GM13976 (cell line): ENCODE measurements around the gene RBM3.

Experiments
- DNase-seq: peaks from one replicate; pipeline ENCODE4 v3.0.0; 2012; ENCODE audit warnings: low spot score
- CTCF ChIP-seq: IDR thresholded peaks from 2 replicates; pipeline ENCODE4 v1.5.1; 2012; ENCODE audit warnings: borderline replicate concordance, mild to moderate bottlenecking; ENCODE audit not compliant: insufficient read depth; ENCODE audit errors: extremely low read depth, missing control alignments, control extremely low read depth
- in situ Hi-C: fragments of 300-500 bp; cut with MboI; formaldehyde crosslinking; loops from one replicate; pipeline ENCODE4 v1.12.0; 2022; ENCODE audit warnings: low sequenced_read_pairs, mixed read lengths, inconsistent platforms; ENCODE audit not compliant: unreplicated experiment

RBM3 gene

GRCh38 chrX:48558271-48558670, 16.0 kb upstream of the RBM3 start:
- TF ChIP-seq CTCF, result no peak
- in situ Hi-C loops, result no loop called here
- no peak for DNase-seq

- DNase-seq, result no peak
- in situ Hi-C loops, result no loop called here
- TF ChIP-seq CTCF, result no peak
Measured at GRCh38 chrX:48559636-48560035, 14.6 kb upstream of the RBM3 start.

GRCh38 chrX:48560056-48560455, 14.2 kb upstream of the RBM3 start:
- in situ Hi-C loops, result no loop called here
- DNase-seq, result no peak
- no peak for TF ChIP-seq CTCF

- in situ Hi-C loops, result no loop called here
- DNase-seq, result no peak
- no peak for TF ChIP-seq CTCF
Measured at GRCh38 chrX:48560681-48561080, 13.6 kb upstream of the RBM3 start.

- peak; percentile 41 for DNase-seq
- in situ Hi-C loops, result no loop called here
- no peak for TF ChIP-seq CTCF
Measured at GRCh38 chrX:48569958-48570357, 4.3 kb upstream of the RBM3 start.

- TF ChIP-seq CTCF, result no peak
- in situ Hi-C loops, result no loop called here
- DNase-seq, result no peak
Measured at GRCh38 chrX:48573690-48574269, 504 bp upstream of the RBM3 start.
